ENCODE measurements around the gene PABPC4L. TPM values are rescaled to one million over a fixed set of nuclear protein-coding genes. Genes with fewer than 3 reads are reported as not detected.
"Not testable (repeated sequence)": the region's sequence is repeated elsewhere in the genome, so short reads cannot be mapped to it uniquely, and the experiment has no call there.

Gene PABPC4L
- total and polyA plus RNA-seq, 4 donors, result 0.18 to 10.0 (median 0.46) TPM

DNA sequence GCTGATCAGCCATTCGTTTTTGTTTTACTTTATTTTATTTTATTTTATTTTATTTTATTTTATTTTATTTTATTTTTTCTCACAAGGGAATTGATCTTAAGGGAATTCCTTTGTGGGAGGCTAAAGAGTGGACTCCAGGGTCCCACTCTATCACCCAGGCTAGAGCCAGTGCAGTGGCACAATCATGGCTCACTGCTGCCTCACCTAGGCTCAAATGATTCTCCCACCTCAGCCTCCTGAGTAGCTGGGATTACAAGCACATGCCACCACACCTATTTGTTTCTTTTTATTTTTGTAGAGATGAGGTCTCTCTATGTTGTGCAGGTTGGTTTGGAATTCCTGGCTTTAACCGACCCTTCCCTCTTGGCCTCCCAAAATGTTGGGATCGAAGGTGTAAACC is 17.5 kb upstream of the PABPC4L start:
- no peaks in the 10 kb centered on the region for H3K36me3 ChIP-seq (ENCODE audit: control insufficient read depth in 4 of 4, insufficient read depth in 4 of 4, low read length in 4 of 4)
- no peaks in the 10 kb centered on the region for H3K9me3 ChIP-seq (ENCODE audit: control insufficient read depth in 4 of 4, insufficient read depth in 3 of 4, low read length in 3 of 4)
- DNase-seq, result no peak
- H3K27me3 ChIP-seq (ENCODE audit: control insufficient read depth in 3 of 3, insufficient read depth in 3 of 3, low read length in 2 of 3), result no peaks in the 10 kb centered on the region
- TF ChIP-seq, protein P1, sequence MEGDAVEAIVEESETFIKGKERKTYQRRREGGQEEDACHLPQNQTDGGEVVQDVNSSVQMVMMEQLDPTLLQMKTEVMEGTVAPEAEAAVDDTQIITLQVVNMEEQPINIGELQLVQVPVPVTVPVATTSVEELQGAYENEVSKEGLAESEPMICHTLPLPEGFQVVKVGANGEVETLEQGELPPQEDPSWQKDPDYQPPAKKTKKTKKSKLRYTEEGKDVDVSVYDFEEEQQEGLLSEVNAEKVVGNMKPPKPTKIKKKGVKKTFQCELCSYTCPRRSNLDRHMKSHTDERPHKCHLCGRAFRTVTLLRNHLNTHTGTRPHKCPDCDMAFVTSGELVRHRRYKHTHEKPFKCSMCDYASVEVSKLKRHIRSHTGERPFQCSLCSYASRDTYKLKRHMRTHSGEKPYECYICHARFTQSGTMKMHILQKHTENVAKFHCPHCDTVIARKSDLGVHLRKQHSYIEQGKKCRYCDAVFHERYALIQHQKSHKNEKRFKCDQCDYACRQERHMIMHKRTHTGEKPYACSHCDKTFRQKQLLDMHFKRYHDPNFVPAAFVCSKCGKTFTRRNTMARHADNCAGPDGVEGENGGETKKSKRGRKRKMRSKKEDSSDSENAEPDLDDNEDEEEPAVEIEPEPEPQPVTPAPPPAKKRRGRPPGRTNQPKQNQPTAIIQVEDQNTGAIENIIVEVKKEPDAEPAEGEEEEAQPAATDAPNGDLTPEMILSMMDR (IDR thresholded peaks at IDR 0.05; ENCODE audit: control extremely low read depth, extremely low read depth), result no peak
- H3K9ac ChIP-seq (ENCODE audit: insufficient read depth in 1 of 2, low read length in 2 of 2), result no peak overlapping the region
- no peak overlapping the region for H3K27ac ChIP-seq (ENCODE audit: low read depth in 1 of 2, low read length in 1 of 2)
- no peak overlapping the region for H3K4me3 ChIP-seq
- ATAC-seq (ENCODE audit: insufficient read depth, low FRiP score), result no peak
- H3K4me1 ChIP-seq (ENCODE audit: control insufficient read depth in 5 of 5, insufficient read depth in 5 of 5, low read length in 5 of 5), result no peaks in the 10 kb centered on the region
- WGBS, 2 donors, result 88% methylated on average over 3 of the region's 3 CpGs

DNA sequence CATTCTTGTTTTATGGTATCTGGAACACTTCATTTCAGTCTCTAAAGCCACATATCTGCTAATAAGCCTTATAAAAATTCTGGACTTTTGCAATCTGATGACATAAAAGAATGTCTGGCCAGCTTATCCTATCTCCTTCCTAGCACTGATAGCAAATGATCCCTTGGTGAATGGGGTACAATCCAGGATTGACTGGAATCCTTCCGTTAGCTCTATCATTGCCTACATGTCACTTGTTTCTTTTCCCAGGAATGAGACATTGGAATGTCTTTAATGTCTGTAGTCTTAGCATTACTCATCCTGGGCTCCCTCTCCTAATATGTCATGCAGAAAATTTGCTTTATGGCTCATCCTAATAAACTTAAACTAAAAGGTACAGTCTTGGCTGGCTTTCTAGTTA is 14.8 kb upstream of the PABPC4L start:
- Histone ChIP-seq H3K4me3 (no peak overlapping the region), H3K9ac (ENCODE audit: insufficient read depth in 1 of 2, low read length in 2 of 2) (no peak overlapping the region), H3K27ac (ENCODE audit: low read depth in 1 of 2, low read length in 1 of 2) (no peak overlapping the region), H3K27me3 (ENCODE audit: control insufficient read depth in 3 of 3, insufficient read depth in 3 of 3, low read length in 2 of 3) (no peaks in the 10 kb centered on the region), H3K9me3 (ENCODE audit: control insufficient read depth in 4 of 4, insufficient read depth in 3 of 4, low read length in 3 of 4) (no peaks in the 10 kb centered on the region), H3K4me1 (ENCODE audit: control insufficient read depth in 5 of 5, insufficient read depth in 5 of 5, low read length in 5 of 5) (no peaks in the 10 kb centered on the region), H3K36me3 (ENCODE audit: control insufficient read depth in 4 of 4, insufficient read depth in 4 of 4, low read length in 4 of 4) (no peaks in the 10 kb centered on the region)
- ATAC-seq (ENCODE audit: insufficient read depth, low FRiP score) (no peak), DNase-seq (no peak)
- WGBS, 2 donors, result 73 to 85% methylated on average over 1 of the region's 1 CpG
- TF ChIP-seq, protein P1 (IDR thresholded peaks at IDR 0.05; ENCODE audit: control extremely low read depth, extremely low read depth), result no peak

DNA sequence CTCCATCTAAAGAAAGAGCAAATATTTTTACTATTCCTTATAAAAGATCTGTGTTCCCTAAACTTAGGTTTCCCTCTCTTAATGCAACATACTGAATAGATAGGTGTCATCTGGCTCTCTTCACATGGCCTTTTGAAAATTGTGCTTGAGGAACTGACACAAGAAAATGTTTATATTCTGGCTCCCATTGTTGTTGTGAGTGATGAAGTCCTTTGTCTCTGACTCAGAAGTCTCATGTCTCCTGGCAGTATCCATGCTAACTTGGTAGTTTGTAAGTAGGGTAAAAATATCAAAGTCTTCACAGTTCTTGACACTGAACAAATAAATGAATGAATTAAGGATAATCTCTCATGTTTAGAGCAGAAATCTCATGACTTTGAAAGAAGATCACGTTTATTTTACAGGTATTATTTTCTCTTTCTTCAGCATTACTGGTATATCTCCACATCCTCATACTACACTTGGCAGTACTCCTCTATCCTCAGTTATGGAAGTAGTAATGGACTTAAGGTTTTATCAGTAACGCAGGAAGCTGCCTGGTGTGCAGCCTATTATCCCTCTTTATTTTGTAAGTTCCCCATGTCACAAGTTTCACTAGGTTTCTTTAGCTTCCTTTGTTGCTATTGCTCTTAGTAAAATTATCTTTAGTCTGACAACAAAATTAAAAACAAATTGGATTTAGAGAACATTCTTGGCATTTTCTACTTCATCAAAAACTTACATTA is 14.2 kb upstream of the PABPC4L start:
- no peak overlapping the region for H3K9ac ChIP-seq (ENCODE audit: insufficient read depth in 1 of 2, low read length in 2 of 2)
- no peak for ATAC-seq (ENCODE audit: insufficient read depth, low FRiP score)
- 42 to 64% methylated on average over 2 of the region's 2 CpGs for WGBS, 2 donors
- no peaks in the 10 kb centered on the region for H3K36me3 ChIP-seq (ENCODE audit: control insufficient read depth in 4 of 4, insufficient read depth in 4 of 4, low read length in 4 of 4)
- no peak for DNase-seq
- H3K4me1 ChIP-seq (ENCODE audit: control insufficient read depth in 5 of 5, insufficient read depth in 5 of 5, low read length in 5 of 5), result no peaks in the 10 kb centered on the region
- TF ChIP-seq, protein P1 (IDR thresholded peaks at IDR 0.05; ENCODE audit: control extremely low read depth, extremely low read depth), result no peak
- H3K4me3 ChIP-seq, result no peak overlapping the region
- H3K27ac ChIP-seq (ENCODE audit: low read depth in 1 of 2, low read length in 1 of 2), result no peak overlapping the region
- no peaks in the 10 kb centered on the region for H3K9me3 ChIP-seq (ENCODE audit: control insufficient read depth in 4 of 4, insufficient read depth in 3 of 4, low read length in 3 of 4)
- no peaks in the 10 kb centered on the region for H3K27me3 ChIP-seq (ENCODE audit: control insufficient read depth in 3 of 3, insufficient read depth in 3 of 3, low read length in 2 of 3)

DNA sequence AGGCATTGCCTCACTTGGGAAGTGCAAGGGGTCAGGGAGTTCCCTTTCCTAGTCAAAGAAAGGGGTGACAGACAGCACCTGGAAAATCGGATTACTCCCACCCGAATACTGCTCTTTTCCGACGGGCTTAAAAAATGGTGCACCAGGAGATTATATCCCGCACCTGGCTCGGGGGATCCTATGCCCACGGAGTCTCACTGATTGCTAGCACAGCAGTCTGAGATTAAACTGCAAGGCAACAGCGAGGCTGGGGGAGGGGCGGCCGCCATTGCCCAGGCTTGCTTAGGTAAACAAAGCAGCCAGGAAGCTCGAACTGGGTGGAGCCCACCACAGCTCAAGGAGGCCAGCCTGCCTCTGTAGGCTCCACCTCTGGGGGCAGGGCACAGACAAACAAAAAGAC is 6.4 kb upstream of the PABPC4L start:
- WGBS, 2 donors, result 93 to 95% methylated on average over 10 to 11 of the region's 11 CpGs
- not testable (repeated sequence) for H3K27me3 ChIP-seq (ENCODE audit: control insufficient read depth in 3 of 3, insufficient read depth in 3 of 3, low read length in 2 of 3); DNase-seq; H3K9me3 ChIP-seq (ENCODE audit: control insufficient read depth in 4 of 4, insufficient read depth in 3 of 4, low read length in 3 of 4); H3K27ac ChIP-seq (ENCODE audit: low read depth in 1 of 2, low read length in 1 of 2); ATAC-seq (ENCODE audit: insufficient read depth, low FRiP score); H3K4me3 ChIP-seq; H3K4me1 ChIP-seq (ENCODE audit: control insufficient read depth in 5 of 5, insufficient read depth in 5 of 5, low read length in 5 of 5); H3K9ac ChIP-seq (ENCODE audit: insufficient read depth in 1 of 2, low read length in 2 of 2); H3K36me3 ChIP-seq (ENCODE audit: control insufficient read depth in 4 of 4, insufficient read depth in 4 of 4, low read length in 4 of 4)

All from lung (tissue), 12 donors.